NCI-H2227 treated with DMSO at 0.1 percent for 48 hours (cell line): ENCODE results near the gene C1orf146.
"Not testable (repeated sequence)": the region's sequence is repeated elsewhere in the genome, so short reads cannot be mapped to it uniquely, and the experiment has no call there.

Experiments used
- DNase-seq: peaks from one replicate; lab custom pipeline; 2025; lab: John Stamatoyannopoulos, UW

Gene C1orf146

GRCh38 chr1:92274939-92275338 lies 57.2 kb downstream of the C1orf146 start:
- no peak for DNase-seq

- DNase-seq, result no peak
Measured at GRCh38 chr1:92276082-92276481, 58.4 kb downstream of the C1orf146 start.

- DNase-seq, result no peak
Measured at GRCh38 chr1:92277105-92277723, 59.5 kb downstream of the C1orf146 start.

- not testable (repeated sequence) for DNase-seq
Measured at GRCh38 chr1:92279781-92280180, 62.1 kb downstream of the C1orf146 start.

- DNase-seq, result not testable (repeated sequence)
Measured at GRCh38 chr1:92281411-92281810, 63.7 kb downstream of the C1orf146 start.

GRCh38 chr1:92291372-92291999 lies 73.8 kb downstream of the C1orf146 start:
- peak; percentile 68 for DNase-seq
